Heart right ventricle (tissue), 16 donors: ENCODE measurements around the gene DDX1. TPM values are rescaled to one million over a fixed set of nuclear protein-coding genes. Genes with fewer than 3 reads are reported as not detected.

Experiments
- ATAC-seq, 8 donors: fragments of 200-7000 bp; cut with Tn5 transposase; one replicate each; pipeline ENCODE4 v1.9.1; 2020; ENCODE audit warnings: mild to moderate bottlenecking in 8 of 8, moderate library complexity in 8 of 8, moderate number of reproducible peaks in 1 of 8
- DNase-seq, 2 donors: peaks; one replicate each; pipeline ENCODE4 v3.0.0-alpha.2; 2020
- H3K27ac ChIP-seq, 10 donors: fragments of 200-600 bp; sonication (generic) in 2 of 10; one replicate each; pipeline versions ENCODE4 v1.5.0 to v1.8.0; 2020 to 2022; ENCODE audit warnings: mild to moderate bottlenecking in 3 of 10
- H3K27me3 ChIP-seq, 7 donors: fragments of 200-600 bp; one replicate each; pipeline ENCODE4 v1.8.0; 2021 to 2022; ENCODE audit warnings: mild to moderate bottlenecking in 2 of 7
- H3K36me3 ChIP-seq, 9 donors: fragments of 200-600 bp; sonication (generic) in 1 of 9; one replicate each; pipeline versions ENCODE4 v1.5.0 to v1.8.0; 2020 to 2022; ENCODE audit warnings: mild to moderate bottlenecking in 2 of 9
- H3K4me1 ChIP-seq, 9 donors: fragments of 200-600 bp; sonication (generic) in 1 of 9; one replicate each; pipeline versions ENCODE4 v1.5.0 to v1.8.0; 2020 to 2022; ENCODE audit warnings: mild to moderate bottlenecking in 4 of 9
- H3K4me3 ChIP-seq, 10 donors: fragments of 200-600 bp; sonication (generic) in 2 of 10; one replicate each; pipeline versions ENCODE4 v1.5.0 to v1.8.0; 2020 to 2022; ENCODE audit warnings: mild to moderate bottlenecking in 7 of 10, moderate library complexity in 2 of 10
- H3K9me3 ChIP-seq, 11 donors: fragments of 200-600 bp in 10 of 11; sonication (generic) in 2 of 11; one replicate each; pipeline versions ENCODE4 v1.5.0 to v1.8.0; 2013 to 2022; ENCODE audit warnings: mild to moderate bottlenecking in 2 of 11, control low read depth in 1 of 11, moderate library complexity in 1 of 11
- WGBS, 2 donors: extraction: QIAGEN DNeasy Blood & Tissue Kit; methylation state at CpG; one replicate each; pipeline ENCODE4 v1.1.7; 2013; ENCODE audit warnings: inconsistent platforms in 1 of 2; 5-methylcytosine and 5-hydroxymethylcytosine counted together
- intact Hi-C, 10 donors: fragments of 100-400 bp; cut with DNase I; formaldehyde crosslinking; loops; one replicate each; pipeline versions ENCODE4 v1.11.1 to v1.14.2; 2022
- polyA plus RNA-seq, 2 donors: library from polyadenylated mRNA; stranded (reverse); fragments of 200-250 nt; gene quantifications; one replicate each; pipeline ENCODE4 v1.2.3, GENCODE V29; 2013
- total RNA-seq, 10 donors: library from RNA; stranded (reverse); fragmentation: NEBNext Ultra II Directional in 3 of 10; extraction: Animal tissue kit (Norgen Biotek cat#: 25700) in 3 of 10; gene quantifications; one replicate each; pipeline versions ENCODE4 v1.2.1 to v1.2.4, GENCODE V29; 2021 to 2023
- TF ChIP-seq, protein P1 (sequence below), 9 donors: fragments of 200-600 bp; sonication (generic) in 2 of 9; IDR thresholded peaks; one replicate each; pipeline versions ENCODE4 v1.5.0 to v1.8.0; 2021 to 2022; ENCODE audit warnings: antibody characterized with exemption in 9 of 9, mild to moderate bottlenecking in 5 of 9, moderate library complexity in 1 of 9
- donor health status: Arrhythmogenic right ventricular cardiomyopathy.
- donor health status: ischemic (EF 13 %, LVEDD 7.1; RV severe dilation, severe dysfunction).
- donor health status: healthy with polysubstance abuse.
- donor health status: DM: no; HTN: yes; CAD: no.
- donor health status: DM: no; HTN: no; CAD: no.
- donor health status: ischemic (EF 25% LVEDD 6.9; RV normal size, moderate dysfunction).
- donor health status: ischemic (EF 25% LVEDD 5.7; RV mildly dilated, moderate dysfunction).
- donor health status: healthy.
- donor health status: DM: yes; HTN: yes; CAD: no.
- donor health status: Ischemic cardiomyopathy.
- donor health status: ischemic (EF 35%, LVEDD 5.7; RV mildly dilated, moderate dysfunction).
- donor health status: nonischemic (EF 11% LVEDD 7.7; RV severe dilation, severe dysfunction).
- donor health status: DM: yes; HTN: yes; CAD: no.
- donor health status: PGD.
- donor health status: ischemic (EF 29% LVEDD 5.4; RV normal size, mild dysfunction).
- donor health status: nonischemic (EF 23%, LVEDD 6.1; RV moderate dilation, normal function).

DDX1 gene
- total and polyA plus RNA-seq, 12 donors, result 80.1 to 183 (median 157) TPM

DNA sequence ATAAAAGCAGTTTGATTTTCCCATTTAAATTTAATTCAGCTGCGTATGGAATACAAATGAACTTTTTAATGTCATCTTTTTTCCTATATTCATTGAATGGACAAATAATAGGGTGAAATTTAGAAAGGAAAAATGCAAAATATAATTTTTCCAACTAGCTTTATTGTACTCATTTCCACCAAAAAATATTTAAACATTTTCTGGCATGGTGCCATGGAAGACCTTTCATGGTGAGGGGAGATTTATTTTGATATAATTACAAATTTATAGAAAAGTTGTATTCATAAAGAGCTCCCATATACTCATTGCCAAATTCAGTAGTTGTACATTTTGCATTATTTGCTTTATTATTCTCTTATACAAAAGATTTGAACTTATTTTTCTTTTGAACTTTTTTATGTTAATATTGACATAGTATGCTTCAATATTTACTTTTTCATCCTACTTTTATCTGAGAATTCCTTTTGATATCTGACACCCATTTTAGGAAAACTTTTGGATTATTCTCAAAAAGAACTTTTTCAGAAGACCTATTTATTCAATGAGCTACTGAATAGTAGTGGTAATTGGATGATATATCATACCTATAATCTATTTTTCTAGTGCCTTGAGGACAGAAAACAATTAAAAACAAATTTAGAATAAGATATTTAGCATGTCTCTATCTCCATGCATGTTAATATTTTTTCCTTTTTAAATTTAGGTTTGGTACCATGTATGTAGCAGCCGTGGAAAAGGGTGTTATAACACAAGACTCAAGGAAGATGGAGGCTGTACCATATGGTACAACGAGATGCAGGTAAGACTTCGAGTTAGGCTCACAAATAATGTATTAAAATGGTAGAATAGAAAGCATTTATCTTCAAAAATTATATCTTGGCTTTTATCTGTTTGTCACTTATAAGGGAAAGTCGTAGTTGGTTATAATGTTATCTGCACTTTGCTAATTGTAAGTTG, 37.5 kb downstream of the DDX1 start:
- intact Hi-C loops, result no loop called here
- TF ChIP-seq, protein P1, sequence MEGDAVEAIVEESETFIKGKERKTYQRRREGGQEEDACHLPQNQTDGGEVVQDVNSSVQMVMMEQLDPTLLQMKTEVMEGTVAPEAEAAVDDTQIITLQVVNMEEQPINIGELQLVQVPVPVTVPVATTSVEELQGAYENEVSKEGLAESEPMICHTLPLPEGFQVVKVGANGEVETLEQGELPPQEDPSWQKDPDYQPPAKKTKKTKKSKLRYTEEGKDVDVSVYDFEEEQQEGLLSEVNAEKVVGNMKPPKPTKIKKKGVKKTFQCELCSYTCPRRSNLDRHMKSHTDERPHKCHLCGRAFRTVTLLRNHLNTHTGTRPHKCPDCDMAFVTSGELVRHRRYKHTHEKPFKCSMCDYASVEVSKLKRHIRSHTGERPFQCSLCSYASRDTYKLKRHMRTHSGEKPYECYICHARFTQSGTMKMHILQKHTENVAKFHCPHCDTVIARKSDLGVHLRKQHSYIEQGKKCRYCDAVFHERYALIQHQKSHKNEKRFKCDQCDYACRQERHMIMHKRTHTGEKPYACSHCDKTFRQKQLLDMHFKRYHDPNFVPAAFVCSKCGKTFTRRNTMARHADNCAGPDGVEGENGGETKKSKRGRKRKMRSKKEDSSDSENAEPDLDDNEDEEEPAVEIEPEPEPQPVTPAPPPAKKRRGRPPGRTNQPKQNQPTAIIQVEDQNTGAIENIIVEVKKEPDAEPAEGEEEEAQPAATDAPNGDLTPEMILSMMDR (IDR thresholded peaks at IDR 0.05), result no peak
- H3K36me3 ChIP-seq, result peaks cover 0 to 100% (median 66%) of the 10 kb centered on the region in 9 donors
- DNase-seq, result no peak
- no peaks in the 10 kb centered on the region for H3K9me3 ChIP-seq
- H3K4me1 ChIP-seq, result peaks cover 0 to 17% (median 10%) of the 10 kb centered on the region in 9 donors
- WGBS, 2 donors, result 96 to 97% methylated on average over 5 of the region's 5 CpGs
- no peaks in the 10 kb centered on the region for H3K27me3 ChIP-seq
- H3K4me3 ChIP-seq, result no peak overlapping the region
- H3K27ac ChIP-seq, result no peak overlapping the region
- ATAC-seq, result no peak

DNA sequence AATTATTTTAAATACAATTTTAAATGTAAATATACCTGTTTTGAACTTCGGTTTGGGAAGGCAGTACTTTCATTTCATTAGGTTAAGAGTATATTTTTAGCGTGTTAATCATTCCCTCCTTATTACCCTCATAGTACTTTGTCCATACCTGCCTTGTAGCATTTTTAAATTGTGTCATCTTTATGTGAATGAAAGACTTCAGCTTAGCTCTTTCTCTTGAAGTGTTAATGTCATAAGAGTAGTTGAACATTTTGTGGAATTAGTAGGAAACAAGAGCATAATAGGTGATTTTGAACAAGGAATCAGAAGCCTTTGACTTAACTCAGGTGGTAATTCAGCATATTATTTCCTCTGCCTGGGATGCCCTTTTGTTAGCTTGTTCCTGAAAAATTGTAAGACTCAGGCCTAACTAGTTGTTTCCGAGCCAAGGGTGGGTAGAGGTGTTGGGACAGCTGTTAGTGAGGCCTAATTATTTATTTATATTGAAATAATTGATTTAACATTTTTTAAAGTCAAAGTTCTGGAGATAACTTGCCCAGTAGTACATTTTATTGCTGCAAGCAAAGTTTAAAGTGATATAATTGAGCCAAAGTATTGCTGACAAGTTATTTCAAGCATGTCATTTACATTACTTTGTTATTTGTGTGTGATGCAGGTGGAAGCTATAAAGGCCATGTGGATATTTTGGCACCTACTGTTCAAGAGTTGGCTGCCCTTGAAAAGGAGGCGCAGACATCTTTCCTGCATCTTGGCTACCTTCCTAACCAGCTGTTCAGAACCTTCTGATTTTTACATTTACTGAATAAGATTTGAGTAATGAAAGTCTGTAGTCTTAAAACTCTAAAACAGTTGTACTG, 38.7 kb downstream of the DDX1 start:
- intact Hi-C loops, result loop anchor here in 7 of 10 donors (5.0 to 10.0 kb wide), 8 partner anchors 114 to 1124 kb away; no protein-coding TSS in a partner anchor
- Histone ChIP-seq H3K36me3 (peaks cover 0 to 100% (median 56%) of the 10 kb centered on the region in 9 donors), H3K4me1 (peaks cover 0 to 28% (median 13%) of the 10 kb centered on the region in 9 donors), H3K27ac (peak overlapping the region in 1 of 10 donors; percentile 1), H3K9me3 (no peaks in the 10 kb centered on the region), H3K4me3 (no peak overlapping the region), H3K27me3 (no peaks in the 10 kb centered on the region)
- TF ChIP-seq, protein P1 (IDR thresholded peaks at IDR 0.05), result no peak
- 63 to 69% methylated on average over 4 of the region's 4 CpGs for WGBS, 2 donors
- ATAC-seq, result peak in 3 of 8 donors; percentile 37 to 54 (median 52)
- DNase-seq, result no peak

DNA sequence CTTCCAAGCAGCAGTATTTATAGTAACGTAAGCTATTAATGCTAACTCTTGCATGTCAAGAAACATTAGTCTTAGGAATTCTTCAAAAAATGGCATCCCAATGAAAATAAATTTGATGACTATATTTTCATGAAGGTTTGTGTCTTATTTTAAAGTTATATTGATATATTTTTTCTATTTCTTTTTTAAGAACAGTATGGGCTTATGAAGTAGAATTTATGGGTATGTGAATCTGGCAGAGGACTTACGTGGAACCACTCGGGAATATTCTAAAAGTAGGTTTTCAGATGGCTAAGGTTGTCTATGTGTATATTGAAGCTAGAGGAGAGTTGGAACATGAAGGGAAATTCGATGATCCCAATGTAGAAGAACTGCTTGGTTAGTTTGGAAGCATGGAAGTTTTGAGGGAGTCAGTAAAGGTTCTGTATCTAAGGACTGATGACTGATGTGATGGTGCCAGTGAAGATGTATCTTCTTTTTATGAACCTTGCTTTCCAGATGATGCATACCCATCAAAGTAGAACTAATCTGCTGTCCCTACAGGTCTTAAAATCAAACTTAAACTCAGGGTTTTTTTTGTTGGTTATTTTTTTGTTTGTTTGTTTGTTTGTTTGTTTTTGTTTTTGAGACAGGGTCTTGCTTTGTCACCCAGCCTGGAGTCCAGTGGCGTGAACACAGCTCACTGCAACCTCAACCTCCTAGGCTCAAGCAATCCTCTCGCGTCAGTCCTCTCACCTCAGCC, 39.5 kb downstream of the DDX1 start:
- ATAC-seq, result peak in 1 of 8 donors; percentile 26
- Histone ChIP-seq H3K9me3 (no peaks in the 10 kb centered on the region), H3K27ac (peak overlapping the region in 1 of 10 donors; percentile 1), H3K27me3 (no peaks in the 10 kb centered on the region), H3K4me3 (no peak overlapping the region), H3K36me3 (peaks cover 0 to 100% (median 55%) of the 10 kb centered on the region in 9 donors), H3K4me1 (peaks cover 0 to 36% (median 13%) of the 10 kb centered on the region in 9 donors)
- DNase-seq, result no peak
- TF ChIP-seq, protein P1 (IDR thresholded peaks at IDR 0.05), result no peak
- intact Hi-C loops, result loop anchor here in 7 of 10 donors (5.0 to 10.0 kb wide), 8 partner anchors 114 to 1124 kb away; no protein-coding TSS in a partner anchor
- 75 to 77% methylated on average over 7 of the region's 7 CpGs for WGBS, 2 donors
